Skin epidermis (tissue), 12 donors: ENCODE measurements around the gene DNAH9.
A peak's percentile ranks its signal among the peaks of the same experiment; 100 is the strongest.
"Not testable (repeated sequence)": the region's sequence is repeated elsewhere in the genome, so short reads cannot be mapped to it uniquely, and the experiment has no call there.

Source experiments
- H3K27ac ChIP-seq, 21 experiments: fragments of 200-600 bp; sonication (generic) in 11 of 21; one replicate each; pipeline ENCODE4 v1.5.0; 2020; ENCODE audit warnings: mild to moderate bottlenecking in 3 of 21, inconsistent platforms in 2 of 21, moderate library complexity in 2 of 21
- H3K4me3 ChIP-seq, 7 experiments: fragments of 200-600 bp; sonication (generic) in 2 of 7; one replicate each; pipeline ENCODE4 v1.5.0; 2020; ENCODE audit warnings: inconsistent platforms in 2 of 7, mild to moderate bottlenecking in 2 of 7, moderate library complexity in 1 of 7

DNAH9 gene

DNA sequence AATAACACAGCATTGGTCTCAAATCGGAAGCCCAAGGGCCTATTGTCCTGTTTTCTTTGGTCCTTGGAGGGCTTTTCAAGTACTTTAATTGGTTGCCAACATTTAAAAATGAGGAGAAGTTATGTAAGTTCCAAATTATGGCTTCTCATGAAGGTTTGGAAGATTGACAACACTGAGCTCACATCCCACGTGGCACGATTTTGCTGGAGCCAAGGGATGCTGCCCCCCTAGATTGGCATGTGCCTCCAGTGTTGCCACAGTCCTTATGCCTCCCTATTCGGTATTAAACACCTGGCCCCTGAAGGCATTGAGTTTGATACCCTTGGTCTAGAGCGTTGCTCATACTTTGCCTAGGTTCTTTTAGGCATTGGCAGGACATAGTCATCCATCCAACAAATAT lies 291.0 kb downstream of the DNAH9 start:
- H3K4me3 ChIP-seq: no peak overlapping the region
- no peak overlapping the region for H3K27ac ChIP-seq

DNA sequence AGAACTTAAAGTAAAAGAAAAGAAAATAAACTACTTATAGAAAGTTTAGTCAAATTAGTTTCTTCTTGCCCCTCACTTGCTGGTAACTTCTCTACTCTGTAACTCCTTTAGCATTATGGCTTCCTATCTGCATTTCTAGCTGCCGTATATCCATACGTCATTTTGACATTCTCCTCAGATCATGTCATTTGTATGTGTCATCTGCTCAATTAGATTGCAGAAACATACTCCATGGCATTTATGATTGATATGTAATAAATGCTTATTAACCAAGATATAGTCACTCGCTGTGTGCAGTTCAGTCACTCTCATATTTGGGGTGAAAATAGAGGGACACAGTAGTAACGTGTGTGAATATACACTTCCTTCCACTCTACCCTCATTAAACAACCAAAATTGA lies 295.6 kb downstream of the DNAH9 start:
- Histone ChIP-seq H3K27ac (no peak overlapping the region), H3K4me3 (no peak overlapping the region)

DNA sequence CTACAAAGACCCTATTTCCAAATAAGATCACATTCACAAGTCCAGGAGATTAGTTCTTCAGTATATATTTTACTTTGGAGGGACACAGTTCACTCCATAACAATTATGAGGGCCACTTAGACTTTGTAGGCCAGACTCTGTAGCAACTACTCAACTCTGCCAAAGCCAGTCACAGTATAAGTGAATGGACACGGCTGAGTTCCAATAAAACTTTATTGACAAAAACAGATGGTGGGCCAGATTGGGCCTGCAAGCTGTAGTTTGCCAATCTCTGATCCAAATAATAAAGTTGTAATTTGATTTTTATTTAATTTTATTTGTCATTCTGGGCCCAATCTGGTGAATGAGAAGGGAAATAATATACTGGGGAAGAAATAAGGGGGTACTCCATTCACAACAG lies 297.9 kb downstream of the DNAH9 start:
- H3K4me3 ChIP-seq: no peak overlapping the region
- no peak overlapping the region for H3K27ac ChIP-seq

DNA sequence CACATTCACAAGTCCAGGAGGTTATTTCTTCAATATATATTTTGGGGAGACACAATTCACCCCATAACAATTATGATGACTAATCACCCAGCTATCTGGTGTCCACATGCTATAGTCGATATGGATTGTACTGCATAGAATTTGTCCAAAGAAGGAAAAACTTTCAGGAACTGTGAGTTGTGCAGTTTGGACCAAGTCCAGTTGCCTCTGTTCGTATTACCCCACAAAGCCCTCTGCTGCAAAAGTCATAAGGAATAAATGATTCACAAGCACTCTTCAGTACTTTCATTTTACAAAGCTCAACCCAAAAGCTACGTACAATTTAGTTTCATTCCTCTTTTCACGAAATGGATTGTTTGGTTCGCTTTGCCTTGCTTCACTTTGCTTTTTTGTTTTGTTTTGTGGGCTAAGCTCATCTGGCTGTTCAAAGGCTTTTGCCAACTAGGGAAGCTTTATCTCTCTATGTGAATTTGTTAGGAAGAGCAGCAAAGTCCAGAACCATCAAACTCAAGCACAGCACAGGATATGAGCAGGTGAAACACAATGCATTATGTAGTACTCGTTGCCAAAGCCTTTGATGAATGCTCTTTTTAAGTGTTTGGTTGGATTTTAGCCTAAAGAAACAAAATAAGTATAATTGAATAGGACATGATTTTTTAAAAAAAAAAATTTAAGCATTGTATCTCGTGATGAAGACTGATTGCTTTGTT lies 300.4 kb downstream of the DNAH9 start:
- H3K4me3 ChIP-seq: no peak overlapping the region
- no peak overlapping the region for H3K27ac ChIP-seq

DNA sequence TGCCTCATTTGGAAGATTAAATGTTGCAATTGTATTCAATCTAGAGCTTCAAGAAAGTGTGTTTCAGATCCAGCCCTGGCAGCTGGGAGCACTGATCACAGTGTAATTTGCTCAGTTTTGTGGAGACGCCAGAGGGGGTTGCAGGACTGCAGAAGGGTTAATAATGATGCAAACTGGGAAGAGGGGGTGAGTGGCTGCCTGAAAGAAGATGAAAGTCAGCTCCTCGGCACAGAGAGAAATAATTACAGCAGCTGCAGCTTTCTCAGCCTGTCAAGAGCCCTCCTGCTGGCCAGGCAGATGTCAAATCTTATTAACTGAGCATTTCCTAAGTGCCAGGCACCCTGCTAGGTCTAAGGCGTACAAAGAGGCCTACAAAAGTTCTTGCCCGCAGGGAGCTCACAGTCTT lies 301.3 kb downstream of the DNAH9 start:
- no peak overlapping the region for H3K4me3 ChIP-seq
- H3K27ac ChIP-seq: no peak overlapping the region

DNA sequence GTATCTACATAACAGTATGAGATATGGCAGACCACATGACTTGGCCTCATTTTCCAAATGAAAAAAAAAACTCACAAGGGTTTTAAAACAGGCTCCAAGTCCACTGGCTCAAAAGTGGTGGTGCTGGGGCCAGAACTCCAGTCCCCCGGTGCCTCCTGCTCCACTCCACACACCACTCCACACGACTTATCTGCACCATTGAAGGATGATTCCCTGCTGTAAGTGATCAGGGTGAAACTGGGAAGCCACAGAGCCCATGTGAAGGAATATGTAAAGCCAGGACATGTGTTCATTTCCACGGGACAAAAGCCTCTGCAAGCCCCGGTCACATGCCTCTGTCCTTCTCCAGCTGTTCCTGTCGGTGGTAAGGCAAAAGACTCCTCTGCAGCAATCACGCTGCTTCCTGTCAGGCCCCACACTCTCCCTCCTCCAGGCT lies 301.8 kb downstream of the DNAH9 start:
- Histone ChIP-seq H3K27ac (no peak overlapping the region), H3K4me3 (no peak overlapping the region)

DNA sequence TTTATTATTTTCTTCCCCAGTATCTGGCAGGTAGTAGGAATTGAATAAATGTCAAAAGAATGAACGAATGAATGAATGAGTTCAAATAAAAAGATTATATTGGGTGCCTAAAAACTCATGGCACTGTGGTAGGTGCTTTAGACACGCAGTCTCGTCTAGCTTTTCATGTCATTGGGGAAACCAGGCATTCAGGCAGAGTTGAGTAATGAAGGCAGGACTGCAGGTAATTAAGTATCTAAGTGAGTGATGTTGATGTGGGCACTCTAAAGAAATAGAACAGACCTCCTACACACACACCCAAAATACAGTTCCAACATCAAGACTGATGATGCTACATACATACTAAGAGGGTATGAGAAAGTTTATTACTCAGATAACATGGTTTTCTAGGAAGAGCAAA lies 302.4 kb downstream of the DNAH9 start:
- H3K27ac ChIP-seq: no peak overlapping the region
- H3K4me3 ChIP-seq: no peak overlapping the region

DNA sequence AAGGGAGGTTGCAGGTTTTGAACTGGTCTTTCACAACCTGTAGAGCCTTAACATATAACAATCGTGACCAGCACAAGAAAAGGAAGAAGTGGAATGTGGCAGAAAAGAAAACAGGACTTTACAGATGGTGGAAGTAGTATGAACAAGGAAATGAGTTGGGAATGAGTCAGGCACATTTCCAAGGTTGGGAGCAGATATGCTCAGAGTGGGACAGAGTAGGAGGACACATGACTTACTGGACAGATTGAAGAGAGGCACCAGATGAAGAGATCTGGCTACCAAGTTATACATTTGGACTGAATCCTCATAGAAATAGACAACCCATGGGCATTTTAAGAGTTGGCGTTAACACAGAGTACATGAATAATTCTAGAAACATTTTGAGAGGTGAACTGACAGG lies 303.7 kb downstream of the DNAH9 start:
- H3K27ac ChIP-seq: no peak overlapping the region
- H3K4me3 ChIP-seq: no peak overlapping the region

DNA sequence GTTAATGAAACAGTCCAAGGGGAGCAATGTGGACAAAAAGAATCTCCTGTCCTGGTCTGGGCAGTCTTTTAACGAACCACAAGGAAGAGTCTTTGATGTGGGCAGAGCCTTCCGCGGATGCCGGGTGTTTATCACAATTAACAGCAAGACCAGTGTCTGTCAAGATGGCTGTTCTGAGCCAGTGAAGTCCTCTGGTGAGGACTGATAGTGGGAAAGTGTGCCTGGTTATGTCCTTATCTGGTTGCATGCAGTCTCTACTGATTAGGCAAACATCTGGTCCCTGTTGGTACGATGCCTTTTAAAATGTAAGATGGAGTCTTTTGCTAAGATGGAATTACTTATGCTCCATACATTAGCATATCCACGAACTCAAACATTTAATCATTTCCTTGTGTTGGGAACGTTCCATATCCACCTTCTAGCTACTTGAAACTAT lies 310.5 kb downstream of the DNAH9 start:
- no peak overlapping the region for H3K4me3 ChIP-seq
- H3K27ac ChIP-seq: no peak overlapping the region

DNA sequence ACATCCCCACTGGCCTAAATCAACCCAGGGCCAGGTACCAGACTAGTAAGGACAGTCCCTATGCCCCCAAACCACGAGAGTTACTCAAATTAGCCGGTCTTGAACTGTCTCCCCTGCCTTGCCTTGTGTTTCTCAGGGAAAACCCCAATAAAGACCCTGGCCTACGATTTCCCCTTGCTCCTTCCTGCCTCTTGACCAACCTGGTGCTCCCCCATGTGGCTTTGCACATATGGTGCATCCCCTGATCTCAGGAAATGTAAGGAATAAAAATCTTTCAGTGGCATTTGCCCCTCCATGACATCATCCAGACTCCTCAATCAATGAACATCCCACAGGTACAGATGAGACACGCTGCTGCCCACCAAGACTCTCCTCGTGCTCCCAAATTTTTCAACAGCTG lies 311.1 kb downstream of the DNAH9 start:
- Histone ChIP-seq H3K4me3 (no peak overlapping the region), H3K27ac (no peak overlapping the region)

DNA sequence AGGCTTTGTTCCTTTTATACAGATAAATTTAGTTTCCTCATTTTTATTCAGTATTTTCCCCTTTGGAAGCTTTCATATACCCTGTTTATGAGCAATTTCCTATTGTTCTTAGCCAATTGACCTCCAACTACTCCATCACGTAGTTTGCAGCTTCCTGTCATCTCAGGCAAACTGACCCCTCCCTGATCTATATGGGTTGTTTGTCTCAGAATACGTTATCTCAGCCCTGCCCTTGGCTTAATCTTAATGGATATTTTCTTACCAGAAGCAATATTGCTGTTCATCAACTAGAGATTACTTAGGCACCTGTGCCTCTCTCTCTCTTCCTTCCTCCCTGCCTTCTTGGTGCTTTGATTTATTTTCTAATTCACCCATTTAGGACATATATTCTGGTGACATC lies 317.8 kb downstream of the DNAH9 start:
- no peak overlapping the region for H3K27ac ChIP-seq
- no peak overlapping the region for H3K4me3 ChIP-seq

DNA sequence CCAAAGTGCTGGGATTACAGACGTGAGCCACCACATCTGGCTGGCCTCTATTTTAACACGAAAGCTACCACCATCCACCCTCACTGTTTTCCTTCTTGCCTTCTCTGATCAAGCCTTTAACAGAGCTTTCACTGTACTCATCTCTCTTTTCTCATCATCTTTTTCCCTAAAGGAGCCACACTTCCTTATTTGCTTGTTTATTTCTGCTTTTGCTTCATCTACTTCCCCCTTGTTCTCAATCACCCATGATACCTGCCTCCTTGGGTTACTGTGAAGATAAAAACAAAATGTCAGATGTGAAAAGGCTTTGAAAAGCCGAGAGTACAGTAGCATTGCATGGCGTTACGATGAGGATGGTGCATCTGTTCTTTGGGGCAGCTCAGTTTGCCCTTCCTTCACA lies 319.1 kb downstream of the DNAH9 start:
- no peak overlapping the region for H3K27ac ChIP-seq
- H3K4me3 ChIP-seq: no peak overlapping the region

DNA sequence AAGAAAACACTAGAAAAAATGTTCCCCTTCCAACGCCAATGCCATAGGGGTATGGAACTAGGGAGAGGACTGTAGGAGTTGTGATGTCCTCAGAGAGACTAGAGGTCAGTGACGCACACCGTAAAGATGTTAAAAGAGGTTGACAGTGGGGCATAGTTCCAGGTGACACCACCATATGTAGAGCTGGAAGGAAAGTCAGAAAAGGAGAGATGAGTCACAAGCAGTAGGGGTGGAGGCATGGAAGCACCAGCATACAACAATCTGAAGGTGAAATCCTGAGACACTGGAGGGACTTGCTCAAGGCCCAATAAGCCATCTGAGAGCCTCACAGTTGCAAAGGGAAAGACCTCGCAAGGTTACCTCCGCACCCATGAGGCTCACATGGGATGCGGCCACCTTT lies 323.0 kb downstream of the DNAH9 start:
- Histone ChIP-seq H3K4me3 (no peak overlapping the region), H3K27ac (no peak overlapping the region)

DNA sequence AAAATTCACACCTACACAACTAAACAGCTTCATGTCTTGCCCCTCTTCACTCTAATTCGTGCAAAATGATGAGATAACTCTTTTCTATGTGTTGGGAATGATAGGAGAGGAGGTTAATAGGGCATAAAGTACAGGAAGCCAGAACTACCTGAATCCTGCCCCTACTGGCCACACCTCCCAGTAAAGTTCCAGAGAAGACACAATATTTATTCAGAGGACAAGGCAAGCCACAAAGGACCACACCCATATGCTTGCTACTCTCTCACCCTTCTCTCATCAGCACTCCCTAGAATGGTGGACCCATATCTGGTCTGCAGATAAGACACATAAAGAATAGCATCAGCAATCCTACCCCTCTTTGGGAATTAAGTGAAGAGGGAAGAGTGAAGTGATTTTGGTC lies 324.4 kb downstream of the DNAH9 start:
- Histone ChIP-seq H3K27ac (no peak overlapping the region), H3K4me3 (no peak overlapping the region)

DNA sequence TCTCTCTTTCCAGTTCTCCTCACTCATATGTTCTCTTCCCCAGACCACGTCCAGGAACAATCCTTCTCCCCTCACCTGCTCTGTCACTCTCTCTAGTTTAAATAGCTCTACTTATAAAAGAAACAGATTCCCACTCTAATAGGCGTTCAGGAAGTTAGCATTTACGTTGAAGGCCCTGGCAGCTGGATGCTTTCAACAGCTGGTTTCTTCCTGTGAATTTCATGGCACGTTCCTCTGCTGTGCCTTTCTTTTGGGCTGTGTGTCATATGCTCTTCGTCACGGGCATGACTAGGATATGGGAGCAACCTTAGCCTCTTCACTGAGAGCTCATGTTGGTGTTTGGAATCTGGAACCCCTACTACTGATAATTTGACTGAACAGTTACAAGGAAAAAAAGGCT lies 325.8 kb downstream of the DNAH9 start:
- H3K27ac ChIP-seq: no peak overlapping the region
- no peak overlapping the region for H3K4me3 ChIP-seq

DNA sequence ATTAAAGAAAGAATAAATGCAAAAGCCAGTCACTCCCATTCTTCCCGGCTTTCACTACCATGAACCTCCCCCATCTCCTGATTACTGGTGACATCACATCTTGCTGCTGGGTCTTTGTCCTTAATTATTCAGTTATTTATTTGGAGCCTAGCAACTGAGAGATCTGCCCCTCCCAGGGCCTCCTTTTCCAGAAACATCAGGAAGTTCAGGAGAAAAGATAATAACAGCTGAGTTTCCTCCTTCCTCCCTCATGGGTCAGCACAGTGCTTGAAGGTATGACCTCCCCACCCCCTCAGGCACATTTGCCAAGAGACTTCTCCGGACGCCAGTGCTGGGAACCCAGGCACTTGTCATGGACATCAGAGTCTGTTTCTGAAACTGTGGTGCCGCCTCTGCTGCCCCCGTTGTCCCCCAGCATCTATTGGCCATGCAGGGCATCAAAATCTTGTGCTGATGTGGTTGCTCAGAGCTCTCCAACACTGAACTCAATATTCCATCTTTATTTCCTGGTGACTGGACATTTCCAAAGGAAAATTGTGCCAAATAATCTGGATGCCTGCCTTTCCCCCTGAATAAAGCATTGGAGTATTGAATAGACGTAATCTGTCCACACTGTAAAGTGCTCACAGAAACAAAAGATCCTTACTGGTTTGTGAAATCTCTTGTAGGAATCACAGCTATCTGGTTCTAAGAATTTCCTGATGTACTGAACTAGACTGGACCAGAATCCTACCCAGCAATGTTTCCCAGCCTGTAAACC lies 327.2 kb downstream of the DNAH9 start:
- H3K27ac ChIP-seq: no peak overlapping the region
- H3K4me3 ChIP-seq: no peak overlapping the region

DNA sequence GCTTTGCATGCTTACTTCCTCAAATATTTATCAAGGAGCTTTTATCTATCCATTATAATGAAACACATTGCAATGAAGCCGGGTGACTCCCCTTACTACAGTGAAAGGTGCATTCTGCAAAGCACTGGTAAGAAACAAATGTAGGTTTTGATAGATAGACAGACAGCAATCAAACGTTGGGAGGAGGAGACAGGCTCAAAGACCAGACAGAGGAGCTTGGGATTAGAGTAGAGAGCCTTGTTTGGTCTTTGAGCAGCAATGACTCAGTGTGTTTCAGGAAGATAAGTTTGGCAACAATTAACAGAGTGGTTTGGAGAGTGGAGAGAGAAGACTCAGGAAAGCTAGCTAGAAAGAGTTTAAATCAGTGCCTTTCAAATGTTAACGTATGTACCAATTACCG lies 330.2 kb downstream of the DNAH9 start:
- H3K4me3 ChIP-seq: no peak overlapping the region
- H3K27ac ChIP-seq: no peak overlapping the region

DNA sequence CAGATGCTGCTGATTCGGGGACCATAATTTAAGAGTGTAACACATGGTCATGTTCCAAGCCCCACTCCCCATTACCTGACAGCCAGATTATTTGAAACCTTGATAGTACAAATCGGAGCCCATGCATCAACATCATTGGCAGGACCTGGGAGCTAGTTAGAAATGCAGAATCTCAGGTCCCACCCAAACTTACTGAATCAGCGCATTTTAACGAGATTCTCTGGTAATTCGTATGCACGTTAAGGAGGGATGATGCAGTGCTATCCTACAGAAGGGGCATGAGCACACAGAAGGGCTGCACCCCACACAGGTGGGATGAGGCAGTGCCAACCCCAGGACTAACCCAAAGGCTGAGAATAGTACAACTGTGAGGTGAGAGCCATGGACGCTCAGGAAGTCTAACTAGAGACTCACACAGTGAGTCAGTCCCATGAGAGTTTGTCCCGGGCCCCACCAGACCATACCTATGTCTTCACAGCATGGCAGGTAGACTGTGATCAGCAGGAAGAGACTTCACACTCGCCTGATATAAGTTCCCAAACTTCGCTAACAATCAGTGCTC lies 334.1 kb downstream of the DNAH9 start:
- Histone ChIP-seq H3K4me3 (no peak overlapping the region), H3K27ac (no peak overlapping the region)

DNA sequence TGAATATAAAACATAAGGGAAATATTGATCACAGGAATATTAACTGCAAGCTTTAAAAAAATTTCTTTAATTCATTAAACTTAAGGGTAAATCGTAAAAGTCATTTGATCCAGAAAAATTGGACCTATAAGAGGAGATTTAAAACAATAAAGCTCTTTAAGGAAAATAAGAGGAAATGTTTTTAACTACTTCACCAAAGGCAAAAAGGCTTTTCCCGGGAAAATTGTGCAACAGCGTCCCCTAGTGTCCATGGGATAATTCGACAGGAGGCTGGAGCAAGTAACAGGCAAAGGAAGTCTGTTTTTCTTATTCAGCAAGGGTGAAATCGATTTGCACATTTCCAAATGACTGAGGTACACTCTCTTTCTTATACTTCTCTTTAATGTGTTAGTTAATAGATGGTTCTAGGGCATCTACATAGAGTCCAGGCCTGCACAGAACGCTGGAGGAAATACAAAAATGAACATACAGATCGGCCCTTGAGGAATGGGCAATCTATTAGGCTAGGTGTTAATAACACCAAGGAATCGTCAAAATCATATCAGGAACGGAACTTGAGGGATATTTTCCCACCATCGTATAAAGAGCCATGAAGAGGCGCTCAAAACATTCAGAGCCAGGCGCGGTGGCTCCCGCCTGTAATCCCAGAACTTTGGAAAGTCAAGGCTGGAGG lies 337.6 kb downstream of the DNAH9 start:
- Histone ChIP-seq H3K27ac (no peak overlapping the region), H3K4me3 (no peak overlapping the region)

DNA sequence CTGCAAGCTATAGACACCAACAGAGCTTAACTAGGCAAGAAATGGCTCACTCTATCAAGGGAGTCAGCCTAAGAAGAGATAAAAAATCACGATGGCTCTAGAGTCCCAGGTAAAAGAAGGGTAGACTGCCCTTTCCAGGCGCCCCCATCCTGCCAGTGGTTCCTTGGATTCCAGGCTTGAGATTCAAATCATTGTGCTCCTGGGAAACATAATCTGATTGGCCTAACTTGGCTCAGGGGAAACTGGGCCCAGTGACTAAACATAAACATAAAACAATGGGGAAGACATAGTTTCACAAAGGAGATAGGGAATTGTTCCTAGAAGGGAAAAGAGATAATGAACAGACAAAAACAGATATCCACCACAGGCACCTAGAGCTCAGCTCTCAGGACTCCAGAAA lies 342.6 kb downstream of the DNAH9 start:
- Histone ChIP-seq H3K27ac (no peak overlapping the region), H3K4me3 (no peak overlapping the region)

DNA sequence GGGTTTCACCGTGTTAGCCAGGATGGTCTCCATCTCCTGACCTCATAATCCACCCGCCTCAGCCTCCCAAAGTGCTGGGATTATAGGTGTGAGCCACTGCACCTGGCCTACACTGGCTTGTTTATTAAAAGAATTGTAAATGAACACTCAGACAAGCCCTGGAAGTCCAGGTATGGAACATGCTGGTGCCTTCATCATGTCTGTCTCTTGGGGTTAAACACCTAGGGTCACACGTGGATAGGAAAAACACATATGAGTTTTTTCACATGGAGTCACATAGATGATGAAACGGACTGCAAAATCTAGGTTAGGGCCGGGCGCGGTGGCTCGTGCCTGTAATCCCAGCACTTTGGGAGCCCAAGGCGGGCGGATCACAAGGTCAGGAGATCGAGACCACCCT lies 344.8 kb downstream of the DNAH9 start:
- H3K27ac ChIP-seq: peak overlapping the region in 13 of 21 experiments; percentile 8 to 90 (median 55)
- not testable (repeated sequence) for H3K4me3 ChIP-seq
